Cortex of kidney (tissue), 1 donor: ENCODE data around the gene GIT1.

ENCODE experiments used
- DNase-seq: peaks from one replicate; lab custom pipeline; 2025; lab: John Stamatoyannopoulos, UW

Gene GIT1

DNA sequence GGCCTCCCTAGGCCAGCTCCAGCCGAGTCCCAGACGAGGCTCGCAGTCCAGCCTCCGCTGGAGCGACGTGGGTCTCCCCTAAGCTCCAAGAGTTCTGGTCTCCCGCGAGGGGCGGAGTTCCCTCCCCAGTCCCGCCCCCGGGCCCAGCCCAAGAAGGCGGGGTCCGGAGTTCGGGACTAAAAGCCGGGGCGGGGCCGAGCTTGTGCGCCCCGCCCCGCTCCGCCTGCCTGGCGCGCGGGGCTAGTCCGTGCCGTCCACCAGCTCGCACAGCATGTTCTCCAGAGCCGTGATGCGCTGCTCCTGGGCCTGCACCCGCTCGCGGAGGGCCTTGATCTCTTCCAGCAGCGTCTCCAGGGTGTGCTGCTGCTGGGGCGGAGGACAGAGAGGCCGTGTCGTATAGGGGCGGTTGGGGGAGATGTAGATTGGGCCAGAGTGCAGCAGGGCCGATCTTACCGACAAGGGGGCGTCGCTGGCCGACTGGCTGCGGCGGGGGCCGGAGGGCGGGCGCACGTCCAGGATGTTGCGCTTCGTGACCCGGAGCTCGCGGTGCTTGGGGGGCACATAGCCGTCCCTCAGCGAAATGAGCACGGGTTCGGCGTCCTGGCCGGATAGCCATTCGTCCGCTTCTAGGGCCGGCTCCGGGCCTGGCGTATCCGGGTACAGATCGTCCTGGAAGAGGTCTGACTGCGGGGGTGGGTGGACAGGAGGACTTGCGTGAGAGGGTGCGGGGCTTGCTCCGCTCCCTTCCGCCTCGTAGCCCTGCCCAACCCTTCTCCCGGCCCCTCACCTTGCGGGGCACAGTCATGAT, 26.2 kb upstream of the GIT1 start:
- no peak for DNase-seq

DNA sequence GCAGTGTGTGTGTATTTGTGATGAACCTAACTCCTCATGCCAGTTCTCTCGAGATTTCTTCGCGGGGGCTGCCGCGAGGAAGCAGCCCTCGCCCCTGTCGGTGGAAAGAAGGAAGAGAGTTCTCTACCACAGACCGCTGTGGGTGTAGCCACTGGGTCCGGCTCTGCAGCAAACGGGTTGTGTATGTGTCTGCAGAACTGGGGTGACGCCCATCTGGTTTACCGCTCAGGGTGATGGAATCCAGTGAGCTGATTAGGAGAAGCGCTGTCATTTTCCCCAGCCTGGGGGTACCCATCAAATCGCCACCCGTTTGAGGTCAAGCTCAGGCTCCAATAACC, 25.6 kb upstream of the GIT1 start:
- no peak for DNase-seq

DNA sequence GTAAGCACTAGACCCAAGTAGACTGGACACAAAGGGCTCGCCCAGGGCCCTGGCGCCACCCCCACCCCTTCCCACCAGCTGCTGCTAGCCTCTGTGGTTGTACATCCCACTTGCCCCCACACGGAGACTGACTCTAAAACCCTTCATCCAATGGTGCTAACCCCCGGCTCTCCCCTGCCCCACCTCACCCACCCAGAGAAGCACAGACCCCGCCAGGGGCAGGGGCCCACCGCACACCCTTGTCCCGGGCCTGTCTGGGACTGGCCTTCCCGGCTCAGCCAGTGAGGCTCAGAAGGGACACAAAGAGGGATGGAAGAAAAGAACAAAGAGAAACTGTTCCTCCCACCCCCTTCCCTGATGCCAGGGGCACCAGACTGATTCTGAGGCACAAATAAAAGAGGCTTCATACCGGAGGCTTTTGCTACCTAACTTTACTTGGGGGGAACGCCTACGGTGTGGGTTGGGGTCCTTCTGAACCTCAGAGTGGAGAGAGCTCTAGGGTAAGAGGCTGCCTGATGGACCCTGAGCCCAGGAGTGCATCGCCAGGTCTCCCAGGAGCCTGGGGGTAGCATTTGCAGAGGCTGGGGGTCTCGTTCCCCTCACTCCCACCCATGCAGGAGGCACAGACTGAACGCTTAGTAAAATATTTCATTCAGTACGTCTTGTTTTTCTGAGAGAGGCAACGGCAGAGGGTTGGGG, 25.1 kb upstream of the GIT1 start:
- no peak for DNase-seq

DNA sequence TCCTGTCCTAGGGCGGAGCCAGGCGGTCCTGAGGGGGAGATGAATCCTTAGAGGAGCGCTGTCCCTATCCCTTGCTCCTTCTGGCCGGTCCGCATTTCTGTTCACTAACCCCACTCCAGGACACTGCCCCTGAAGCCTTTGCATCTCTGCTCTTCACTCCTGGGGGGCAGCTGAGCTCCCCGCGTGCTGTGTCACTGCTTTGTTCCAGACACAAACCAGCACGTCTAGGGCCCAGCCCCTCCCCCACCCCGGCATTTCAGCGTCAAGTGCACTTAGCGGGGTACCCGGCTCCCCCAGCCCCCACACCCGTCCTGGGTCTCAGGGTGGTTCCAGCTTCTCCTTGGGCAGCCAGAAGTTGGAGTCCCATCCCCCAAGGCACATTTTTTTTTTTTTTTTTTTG, 24.4 kb upstream of the GIT1 start:
- no peak for DNase-seq

DNA sequence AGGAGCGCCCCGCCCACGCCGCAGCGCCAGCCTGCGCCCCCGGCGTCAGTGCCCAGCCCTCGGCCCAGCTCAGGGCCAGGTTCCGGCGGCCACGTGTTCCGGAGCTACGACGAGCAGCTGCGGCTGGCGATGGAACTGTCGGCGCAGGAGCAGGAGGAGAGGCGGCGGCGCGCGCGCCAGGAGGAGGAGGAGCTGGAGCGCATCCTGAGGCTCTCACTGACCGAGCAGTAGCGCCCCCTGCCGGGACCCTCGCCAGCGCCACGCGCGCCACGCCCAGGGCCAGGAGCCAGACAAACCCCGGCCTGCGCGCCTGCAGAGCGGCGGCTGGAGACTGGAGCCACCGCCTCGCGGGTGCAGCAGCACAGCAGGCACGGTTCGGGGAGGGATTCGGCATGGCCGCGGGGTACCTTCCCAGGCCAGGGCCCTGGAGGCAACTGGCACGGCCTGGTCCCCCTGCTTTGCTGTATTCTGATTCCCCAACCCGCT, 23.9 kb upstream of the GIT1 start:
- DNase-seq: no peak

DNA sequence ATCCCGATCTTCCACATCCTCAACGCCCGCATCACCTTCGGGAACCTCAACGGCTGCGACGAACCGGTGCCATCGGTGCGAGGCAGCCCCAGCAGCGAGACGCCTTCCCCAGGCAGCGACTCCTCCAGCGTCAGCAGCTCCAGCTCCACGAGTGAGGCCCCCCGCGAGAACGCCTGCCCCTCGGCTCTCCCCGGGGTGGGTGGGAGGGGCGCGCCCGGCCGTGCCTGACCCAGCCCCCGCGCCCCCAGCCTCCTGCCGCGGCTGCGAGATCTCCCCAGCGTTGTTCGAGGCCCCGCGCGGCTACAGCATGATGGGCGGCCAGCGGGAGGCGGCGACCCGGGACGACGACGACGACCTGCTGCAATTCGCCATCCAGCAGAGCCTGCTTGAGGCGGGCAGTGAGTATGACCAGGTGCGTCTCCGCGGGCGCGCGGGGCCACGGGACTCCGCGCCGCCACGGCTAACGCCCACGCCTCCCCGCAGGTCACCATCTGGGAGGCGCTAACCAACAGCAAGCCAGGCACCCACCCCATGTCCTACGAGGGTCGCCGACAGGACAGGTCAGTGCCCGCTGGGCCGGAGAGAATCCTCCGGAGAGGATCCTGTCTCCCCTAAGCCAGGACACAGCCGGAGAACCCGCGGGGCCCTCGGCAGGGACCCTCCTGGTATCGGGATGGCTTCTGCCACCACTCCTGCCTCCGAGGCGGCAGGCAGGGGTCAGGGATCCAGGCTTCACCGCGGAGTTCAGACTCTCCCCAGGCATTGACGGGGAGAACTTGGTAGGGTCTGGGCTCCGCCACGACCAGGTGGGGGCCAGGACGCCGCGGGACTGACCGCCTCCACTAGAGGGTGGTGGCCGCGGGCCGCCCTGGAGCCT, 23.2 kb upstream of the GIT1 start:
- DNase-seq: no peak

DNA sequence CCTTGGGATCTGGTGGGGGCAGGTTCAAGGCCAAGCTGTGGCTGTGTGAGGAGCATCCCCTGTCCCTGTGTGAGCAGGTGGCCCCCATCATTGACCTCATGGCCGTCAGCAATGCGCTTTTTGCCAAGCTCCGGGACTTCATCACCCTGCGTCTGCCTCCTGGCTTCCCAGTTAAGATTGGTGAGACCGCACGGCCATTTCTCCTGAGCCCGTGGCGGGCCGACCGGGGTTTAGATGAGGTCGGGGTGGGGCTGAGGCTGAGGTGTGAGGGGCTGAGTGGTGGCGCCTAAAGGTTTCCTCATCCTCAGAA, 22.6 kb upstream of the GIT1 start:
- DNase-seq: no peak

DNA sequence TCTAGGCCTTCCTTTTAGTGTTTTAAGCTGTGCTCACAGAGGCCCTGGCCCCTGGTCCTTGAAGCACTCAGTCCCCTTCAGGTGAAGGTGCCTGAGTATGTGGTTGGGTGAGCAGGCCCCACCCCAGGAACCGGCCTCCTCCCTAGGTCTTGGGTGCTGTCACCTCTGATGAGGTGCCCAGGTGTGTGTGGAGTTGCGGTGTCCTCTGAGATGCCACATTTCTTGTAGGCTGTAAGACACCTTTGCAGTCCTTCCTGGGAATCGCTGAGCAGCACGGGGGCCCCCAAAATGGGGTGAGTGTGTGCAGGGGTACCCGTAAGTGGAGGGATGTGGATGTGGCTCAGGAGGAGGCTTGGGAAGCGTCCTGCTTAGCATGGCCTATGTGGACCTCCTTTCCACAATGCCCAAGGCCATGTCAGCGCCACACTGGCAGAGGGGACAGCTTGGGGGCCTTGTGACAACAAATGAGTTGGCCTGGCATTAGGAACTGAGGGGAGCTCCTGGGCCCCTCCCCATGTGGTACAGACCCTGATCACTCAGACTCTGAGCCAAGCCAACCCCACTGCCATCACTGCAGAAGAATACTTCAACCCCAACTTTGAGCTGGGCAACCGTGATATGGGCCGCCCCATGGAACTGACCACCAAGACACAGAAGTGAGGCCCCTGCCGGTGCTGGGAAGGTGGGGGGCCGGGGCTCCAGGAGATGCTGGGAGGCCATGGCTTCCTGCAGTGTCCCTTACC, 22.1 kb upstream of the GIT1 start:
- DNase-seq: no peak

DNA sequence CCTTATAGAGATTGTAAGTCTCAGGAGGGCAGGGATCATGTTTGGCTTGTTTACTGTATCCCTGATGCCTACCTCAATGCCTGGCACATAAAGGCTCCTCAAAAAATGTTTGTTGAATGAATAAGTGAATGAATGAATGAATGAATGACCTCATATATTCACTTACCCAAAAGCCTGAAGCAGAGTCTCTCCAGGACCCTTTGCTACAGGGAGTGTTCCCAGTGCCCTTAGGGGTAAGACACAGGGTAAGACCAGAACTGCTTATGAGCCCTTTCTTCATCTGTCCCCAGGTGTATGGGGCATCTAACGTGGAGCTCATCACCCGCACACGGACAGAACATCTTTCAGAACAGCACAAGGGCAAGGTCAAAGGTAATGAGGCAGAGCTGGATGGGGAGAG, 20.9 kb upstream of the GIT1 start:
- DNase-seq: no peak

DNA sequence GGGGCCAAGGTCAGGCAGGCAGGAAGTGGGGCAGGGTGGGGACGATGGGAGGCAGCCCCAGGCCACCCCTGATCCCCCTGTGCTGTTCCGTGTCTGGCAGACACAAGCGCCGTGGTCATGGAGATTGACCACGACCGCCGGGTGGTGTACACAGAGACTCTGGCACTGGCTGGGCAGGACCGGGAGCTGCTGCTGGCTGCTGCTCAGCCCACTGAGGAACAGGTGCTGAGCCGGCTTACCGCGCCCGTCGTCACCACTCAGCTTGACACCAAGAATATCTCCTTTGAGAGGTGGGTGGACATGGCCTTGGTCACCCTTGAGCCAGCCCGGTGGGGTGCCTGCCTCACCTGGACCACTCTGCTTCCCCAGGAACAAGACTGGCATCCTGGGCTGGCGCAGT, 19.5 kb upstream of the GIT1 start:
- DNase-seq: no peak

DNA sequence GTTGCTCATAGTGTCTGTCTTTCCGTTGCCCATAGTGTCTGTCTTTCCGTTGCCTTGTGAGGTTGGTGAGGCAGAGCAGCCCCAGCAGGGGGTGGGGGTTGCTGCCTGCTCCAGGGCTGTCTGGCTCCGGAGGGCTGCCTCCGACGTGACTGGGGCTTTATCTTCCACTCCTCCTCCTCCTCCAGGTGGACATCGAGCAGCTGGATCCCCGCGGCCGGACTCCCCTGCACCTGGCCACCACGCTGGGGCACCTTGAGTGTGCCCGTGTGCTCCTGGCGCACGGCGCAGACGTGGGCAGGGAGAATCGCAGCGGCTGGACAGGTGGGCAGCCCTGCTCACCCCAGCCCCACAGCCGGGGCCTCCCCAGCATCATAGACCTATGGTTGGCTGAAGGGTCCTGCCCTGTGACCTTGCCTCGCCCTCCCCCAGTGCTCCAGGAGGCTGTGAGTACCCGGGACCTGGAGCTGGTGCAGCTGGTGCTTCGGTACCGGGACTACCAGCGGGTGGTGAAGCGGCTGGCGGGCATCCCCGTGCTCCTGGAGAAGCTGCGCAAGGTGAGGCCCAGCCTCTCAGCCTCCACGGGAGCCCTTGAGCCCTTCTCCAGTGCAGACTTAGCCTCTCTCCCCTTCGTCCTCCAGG, 18.2 kb upstream of the GIT1 start:
- DNase-seq: no peak

DNA sequence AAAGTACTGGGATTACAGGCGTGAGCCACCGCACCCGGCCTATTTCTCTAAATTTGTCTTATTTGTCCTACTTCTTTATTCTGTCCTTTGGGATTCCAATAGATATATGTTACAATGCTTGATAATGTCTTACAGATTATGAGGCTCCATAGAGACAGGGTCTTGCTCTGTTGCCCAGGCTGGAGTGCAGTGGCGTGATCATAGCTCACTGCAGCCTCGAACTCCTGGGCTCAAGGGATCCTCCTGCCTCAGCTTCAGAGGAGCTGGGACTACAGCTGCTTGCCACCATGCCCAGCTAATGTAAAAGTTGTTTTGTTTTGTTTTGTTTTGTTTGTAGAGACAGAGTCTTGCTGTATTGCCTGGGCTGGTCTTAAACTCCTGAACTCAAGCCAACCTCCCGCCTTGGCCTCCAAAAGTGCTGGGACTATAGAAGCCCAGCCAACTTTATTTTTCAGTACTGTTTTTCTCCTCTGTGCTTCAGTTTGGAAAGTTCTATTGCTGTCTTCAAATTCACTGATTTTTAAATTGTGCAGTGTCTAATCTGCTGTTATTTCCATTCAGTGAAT, 13.7 kb upstream of the GIT1 start:
- no peak for DNase-seq

DNA sequence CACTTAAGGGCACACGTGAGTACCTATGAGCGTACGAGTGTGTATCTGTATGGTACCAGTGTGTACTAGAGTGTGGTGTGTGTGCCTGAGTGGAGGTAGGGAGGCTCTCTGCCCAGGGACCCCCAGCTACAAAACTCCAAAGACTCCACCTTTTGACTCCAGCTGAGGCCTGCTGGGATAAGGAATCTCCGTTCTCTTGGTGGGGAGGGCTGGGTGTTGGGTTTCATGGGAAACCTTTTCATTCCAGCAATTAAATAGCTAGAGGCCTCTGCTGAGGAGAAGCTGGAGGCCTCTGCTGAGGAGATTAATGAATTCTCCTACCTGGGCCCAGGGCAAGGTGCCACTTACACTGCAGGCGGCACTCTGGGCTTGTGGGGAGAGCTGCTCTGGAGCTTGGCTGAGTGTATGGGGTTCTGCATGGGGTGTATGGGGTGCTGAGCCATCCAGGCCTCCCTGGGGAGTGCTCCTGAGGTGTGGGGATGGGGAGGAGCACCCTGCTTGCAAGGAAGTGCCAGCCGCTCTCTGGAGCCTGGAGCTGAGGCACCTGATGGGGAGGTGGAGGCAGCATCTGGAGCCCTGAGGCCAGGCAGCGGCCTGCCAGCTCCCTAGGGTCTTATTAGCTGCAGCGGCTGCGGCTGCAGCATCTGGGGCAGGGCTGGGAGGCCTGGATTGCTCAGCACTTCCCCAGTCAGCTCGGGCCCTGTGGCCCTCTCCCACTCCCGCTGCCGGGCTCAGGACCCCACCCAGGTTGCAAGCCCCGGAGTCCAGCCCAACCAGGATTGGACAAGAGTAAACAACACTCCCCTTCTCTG, 8.1 kb upstream of the GIT1 start:
- DNase-seq: no peak

DNA sequence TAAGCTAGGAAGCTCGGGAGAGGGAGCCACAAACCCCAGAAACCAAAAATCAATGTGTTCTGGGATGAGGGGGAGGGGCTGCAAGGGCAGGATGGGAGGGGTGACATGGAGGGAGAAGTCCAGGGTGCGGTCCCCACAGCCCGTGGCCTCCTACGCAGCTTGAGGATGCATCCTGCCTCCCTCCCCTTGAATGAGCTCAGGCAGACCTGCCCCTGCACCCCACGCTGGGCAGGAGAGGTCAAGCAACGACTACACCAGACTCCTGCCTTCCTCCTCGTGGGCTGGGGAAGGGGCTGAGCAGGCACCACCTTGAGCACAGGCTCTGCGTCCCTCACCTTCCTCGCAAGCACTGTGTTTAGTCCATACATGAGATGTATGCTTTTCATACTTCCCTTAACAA, 7.4 kb upstream of the GIT1 start:
- no peak for DNase-seq

DNA sequence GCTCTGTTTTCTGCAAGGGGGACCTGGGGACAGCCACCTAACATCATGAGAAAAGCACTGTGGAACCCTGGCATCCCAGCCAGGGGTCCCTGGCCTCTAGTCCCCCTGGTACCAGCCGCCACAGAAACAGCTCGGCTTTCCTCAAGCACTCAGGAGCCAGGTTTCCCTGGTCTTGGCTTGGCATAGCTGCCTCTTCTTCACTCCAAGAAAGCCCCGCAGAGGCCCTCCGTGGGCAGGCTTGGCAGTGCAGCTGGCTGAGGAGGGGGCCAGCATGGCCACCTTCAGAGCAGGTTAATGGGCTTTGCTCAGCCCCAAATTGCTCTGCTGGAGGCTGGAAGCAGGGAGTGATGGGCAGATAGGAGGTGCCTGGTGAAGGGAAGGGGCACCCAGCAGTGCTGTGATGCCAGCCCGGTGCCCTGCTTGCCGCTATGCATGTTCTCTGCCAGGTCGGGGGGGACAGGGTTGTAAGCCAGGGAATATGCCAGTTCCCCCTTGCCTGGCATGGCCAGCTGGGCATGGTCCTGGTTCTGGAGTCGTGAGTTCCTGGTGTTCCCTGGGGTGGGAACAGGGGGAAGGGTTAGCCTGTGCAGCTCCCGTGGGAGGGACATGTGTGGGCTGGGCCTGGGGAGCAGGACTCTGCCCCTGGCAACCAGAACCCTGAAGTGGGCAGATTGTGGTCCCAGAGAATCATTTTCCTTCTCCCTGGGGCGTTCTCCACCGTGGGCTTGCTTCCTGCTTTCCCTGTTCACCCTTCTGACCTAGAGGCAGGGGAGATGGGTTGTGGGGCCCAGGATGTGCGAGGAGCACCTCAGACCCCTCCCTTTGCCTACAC, 6.7 kb upstream of the GIT1 start:
- no peak for DNase-seq

DNA sequence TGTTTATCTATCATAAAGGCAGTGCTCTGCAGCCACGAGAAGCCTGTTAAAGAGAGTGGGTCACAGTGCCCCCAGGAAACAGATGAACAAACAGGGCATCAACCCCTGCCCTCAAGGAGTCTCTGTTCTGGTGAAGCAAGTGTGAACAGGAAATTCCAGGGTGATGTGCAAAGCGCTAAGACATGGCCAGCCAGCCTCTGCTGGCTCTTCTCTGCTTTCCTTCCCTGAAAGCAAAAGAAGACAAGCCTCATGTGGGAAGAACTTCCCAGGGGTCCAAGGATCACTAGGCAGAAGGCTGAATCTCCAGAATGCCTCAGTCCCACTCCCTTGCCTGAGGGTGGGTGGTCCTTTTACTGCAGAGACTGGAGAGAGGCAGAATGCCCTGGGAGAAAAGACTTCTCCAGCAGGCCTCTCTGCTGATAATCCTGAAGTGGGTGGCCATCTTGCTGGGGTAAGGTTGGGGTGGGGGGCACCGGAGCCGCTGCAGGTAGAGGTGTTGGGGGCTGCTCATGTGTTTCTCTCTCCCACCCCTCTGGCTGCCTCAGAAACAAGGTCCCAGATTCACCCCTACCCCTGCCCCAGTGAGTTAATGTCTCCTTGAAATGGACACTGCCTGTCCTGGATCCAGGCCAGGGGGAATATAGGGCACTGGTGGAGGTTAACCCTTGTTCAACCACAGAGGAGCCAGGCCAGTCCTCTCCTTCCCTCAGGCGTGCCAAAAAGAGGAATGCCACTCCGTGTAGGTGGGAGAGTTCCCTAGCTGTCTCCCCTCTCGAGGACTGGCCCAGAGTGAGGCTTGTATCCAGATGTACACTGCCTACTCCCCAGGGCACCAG, 5.9 kb upstream of the GIT1 start:
- DNase-seq: no peak

DNA sequence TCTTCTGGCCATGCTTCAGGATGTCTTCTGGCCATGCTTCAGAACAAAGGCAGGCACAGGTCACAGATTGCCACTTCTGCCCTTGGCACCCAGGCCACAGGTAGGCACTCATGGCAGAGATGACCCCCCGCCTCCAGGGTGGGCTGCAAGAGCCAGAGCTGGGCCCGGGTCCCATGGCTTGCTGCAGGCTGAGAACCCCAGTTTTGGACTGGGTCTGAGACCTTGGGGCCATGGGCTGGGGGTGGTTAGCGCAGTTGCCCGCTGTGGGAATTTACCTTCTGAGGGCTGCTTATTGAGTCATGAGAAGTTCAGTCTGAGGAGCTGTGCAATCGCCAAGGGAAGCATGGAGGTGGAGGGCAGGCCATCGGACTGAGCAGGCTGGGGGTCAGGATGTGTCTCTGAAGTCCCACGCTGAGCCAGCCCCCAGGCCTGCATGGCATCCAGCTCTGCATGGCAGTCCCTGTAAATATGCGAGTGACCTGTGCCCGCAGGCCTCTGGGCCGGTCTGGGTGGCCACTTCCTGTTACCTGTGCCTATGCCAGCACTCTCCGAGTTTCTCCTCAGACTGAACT, 5.2 kb upstream of the GIT1 start:
- no peak for DNase-seq
